Left lung (tissue), 10 donors: ENCODE data around the gene SETD1B. TPM values are rescaled to one million over a fixed set of nuclear protein-coding genes. Genes with fewer than 3 reads are reported as not detected.

Source experiments
- ATAC-seq: fragments of 200-7000 bp; cut with Tn5 transposase; one replicate; pipeline ENCODE4 v1.9.1; 2020; ENCODE audit warnings: moderate library complexity
- DNase-seq, 4 donors: peaks; one replicate each; pipeline ENCODE4 v3.0.0-alpha.2; 2013 to 2020
- H3K27ac ChIP-seq, 2 donors: fragments of 200-600 bp; sonication (generic) in 1 of 2; one replicate each; pipeline versions ENCODE4 v1.5.0 to v1.8.0; 2020 to 2021
- H3K27me3 ChIP-seq, 2 donors: fragments of 200-600 bp; sonication (generic) in 1 of 2; one replicate each; pipeline versions ENCODE4 v1.5.0 to v1.8.0; 2020 to 2021
- H3K36me3 ChIP-seq, 2 donors: fragments of 200-600 bp; sonication (generic) in 1 of 2; one replicate each; pipeline versions ENCODE4 v1.5.0 to v1.8.0; 2020 to 2021
- H3K4me1 ChIP-seq, 2 donors: fragments of 200-600 bp; one replicate each; pipeline ENCODE4 v1.8.0; 2021
- H3K4me3 ChIP-seq, 2 donors: fragments of 200-600 bp; sonication (generic) in 1 of 2; one replicate each; pipeline versions ENCODE4 v1.5.0 to v1.8.0; 2020 to 2021; ENCODE audit warnings: mild to moderate bottlenecking in 1 of 2
- H3K9me3 ChIP-seq, 2 donors: fragments of 200-600 bp; sonication (generic) in 1 of 2; one replicate each; pipeline versions ENCODE4 v1.5.0 to v1.8.0; 2020 to 2021
- intact Hi-C, 2 donors: fragments of 100-400 bp; cut with DNase I; formaldehyde crosslinking; loops; one replicate each; pipeline versions ENCODE4 v1.11.2 to v1.14.2; 2022
- polyA plus RNA-seq, 6 donors: library from polyadenylated mRNA; unstranded; fragments of 120-200 nt; gene quantifications; one replicate each; pipeline ENCODE4 v1.2.1, GENCODE V29; 2013; ENCODE audit not compliant: insufficient read length in 6 of 6
- total RNA-seq, 2 donors: library from RNA; stranded (reverse); fragmentation: NEBNext Ultra II Directional; extraction: Animal tissue kit (Norgen Biotek cat#: 25700); gene quantifications; one replicate each; pipeline ENCODE4 v1.2.1, GENCODE V29; 2021
- TF ChIP-seq, protein P1 (sequence below), 2 donors: fragments of 200-600 bp; sonication (generic) in 1 of 2; IDR thresholded peaks; one replicate each; pipeline versions ENCODE4 v1.5.0 to v1.8.0; 2021; ENCODE audit warnings: antibody characterized with exemption in 2 of 2
- donor health status: DM: no; HTN: yes; CAD: no.
- donor health status: DM: no; HTN: no; CAD: no.

Gene SETD1B
- total and polyA plus RNA-seq, 8 donors: 12.1 to 23.4 (median 16.0) TPM

GRCh38 chr12:121774968-121775474 is 28.8 kb upstream of the SETD1B start:
- DNase-seq (peak in 3 of 4 donors; percentile 59 to 76 (median 61)), ATAC-seq (peak; percentile 52)
- Histone ChIP-seq H3K36me3 (peaks cover 0 to 26% of the 10 kb centered on the region in 2 donors), H3K27me3 (no peaks in the 10 kb centered on the region), H3K4me1 (peaks cover 2 to 16% of the 10 kb centered on the region in 2 donors), H3K9me3 (no peaks in the 10 kb centered on the region), H3K4me3 (no peak overlapping the region), H3K27ac (peak overlapping the region in 1 of 2 donors; percentile 48)
- intact Hi-C loops: loop anchor here in 1 of 2 donors (5.0 kb wide), 1 partner anchor 78 kb away; no protein-coding TSS in a partner anchor
- TF ChIP-seq, protein P1, sequence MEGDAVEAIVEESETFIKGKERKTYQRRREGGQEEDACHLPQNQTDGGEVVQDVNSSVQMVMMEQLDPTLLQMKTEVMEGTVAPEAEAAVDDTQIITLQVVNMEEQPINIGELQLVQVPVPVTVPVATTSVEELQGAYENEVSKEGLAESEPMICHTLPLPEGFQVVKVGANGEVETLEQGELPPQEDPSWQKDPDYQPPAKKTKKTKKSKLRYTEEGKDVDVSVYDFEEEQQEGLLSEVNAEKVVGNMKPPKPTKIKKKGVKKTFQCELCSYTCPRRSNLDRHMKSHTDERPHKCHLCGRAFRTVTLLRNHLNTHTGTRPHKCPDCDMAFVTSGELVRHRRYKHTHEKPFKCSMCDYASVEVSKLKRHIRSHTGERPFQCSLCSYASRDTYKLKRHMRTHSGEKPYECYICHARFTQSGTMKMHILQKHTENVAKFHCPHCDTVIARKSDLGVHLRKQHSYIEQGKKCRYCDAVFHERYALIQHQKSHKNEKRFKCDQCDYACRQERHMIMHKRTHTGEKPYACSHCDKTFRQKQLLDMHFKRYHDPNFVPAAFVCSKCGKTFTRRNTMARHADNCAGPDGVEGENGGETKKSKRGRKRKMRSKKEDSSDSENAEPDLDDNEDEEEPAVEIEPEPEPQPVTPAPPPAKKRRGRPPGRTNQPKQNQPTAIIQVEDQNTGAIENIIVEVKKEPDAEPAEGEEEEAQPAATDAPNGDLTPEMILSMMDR (IDR thresholded peaks at IDR 0.05): no peak

GRCh38 chr12:121775501-121775900 is 28.3 kb upstream of the SETD1B start:
- no peaks in the 10 kb centered on the region for H3K9me3 ChIP-seq
- peaks cover 2 to 16% of the 10 kb centered on the region in 2 donors for H3K4me1 ChIP-seq
- no peaks in the 10 kb centered on the region for H3K27me3 ChIP-seq
- intact Hi-C loops: no loop called here
- peak in 1 of 4 donors; percentile 64 for DNase-seq
- H3K27ac ChIP-seq: peak overlapping the region in 1 of 2 donors; percentile 48
- TF ChIP-seq, protein P1 (IDR thresholded peaks at IDR 0.05): no peak
- H3K36me3 ChIP-seq: peaks cover 0 to 31% of the 10 kb centered on the region in 2 donors
- no peak overlapping the region for H3K4me3 ChIP-seq
- ATAC-seq: no peak

DNA sequence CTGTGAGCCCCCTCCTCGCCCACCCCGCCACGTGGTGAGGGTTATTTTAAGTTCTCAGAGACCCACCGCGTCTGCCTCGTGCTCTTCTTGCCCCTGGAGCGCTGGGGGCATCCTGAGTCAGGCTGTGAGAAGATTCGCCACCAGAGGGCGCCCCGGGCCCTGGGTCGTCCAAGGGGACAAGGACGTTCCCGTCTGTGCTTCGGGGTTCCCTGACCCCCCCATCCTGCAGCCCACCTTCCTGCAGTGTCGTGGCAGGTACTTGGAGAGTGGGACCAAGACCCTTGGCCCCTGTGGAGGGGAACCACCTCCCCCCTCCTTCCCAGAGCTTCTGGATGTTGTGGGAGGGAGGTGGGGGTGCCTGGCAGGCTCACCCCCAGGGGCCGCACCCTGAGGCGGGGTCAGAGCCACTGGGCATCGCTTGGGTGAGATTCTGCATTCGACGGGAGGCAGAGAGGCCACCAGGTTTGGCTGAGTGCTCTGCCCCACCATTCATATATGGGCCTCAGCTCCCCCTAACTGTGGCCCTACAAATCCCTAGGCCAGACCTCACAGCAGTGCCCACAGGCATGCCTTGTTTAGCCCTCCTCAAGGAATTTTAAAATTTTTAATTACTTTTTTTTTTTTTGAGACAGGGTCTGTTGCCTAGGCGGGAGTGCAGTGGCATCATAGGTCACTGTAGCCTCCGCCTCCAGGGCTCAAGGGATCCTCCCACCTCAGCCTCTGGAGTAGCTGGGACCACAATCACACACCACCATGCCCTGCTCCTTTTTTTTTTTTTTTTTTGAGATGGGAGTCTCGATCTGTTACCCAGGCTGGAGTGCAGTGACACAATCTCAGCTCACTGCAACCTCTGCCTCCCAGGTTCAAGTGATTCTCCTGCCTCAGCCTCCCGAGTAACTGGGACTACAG is 27.4 kb upstream of the SETD1B start:
- DNase-seq (peak in 3 of 4 donors; percentile 70 to 99 (median 84)), ATAC-seq (peak; percentile 60)
- Histone ChIP-seq H3K27ac (no peak overlapping the region), H3K36me3 (peaks cover 0 to 39% of the 10 kb centered on the region in 2 donors), H3K9me3 (no peaks in the 10 kb centered on the region), H3K4me1 (peaks cover 2 to 22% of the 10 kb centered on the region in 2 donors), H3K4me3 (no peak overlapping the region), H3K27me3 (no peaks in the 10 kb centered on the region)
- TF ChIP-seq, protein P1 (IDR thresholded peaks at IDR 0.05): peak; percentile 65 to 91
- intact Hi-C loops: no loop called here

- DNase-seq (no peak), ATAC-seq (no peak)
- Histone ChIP-seq H3K9me3 (no peaks in the 10 kb centered on the region), H3K4me1 (peaks cover 8 to 32% of the 10 kb centered on the region in 2 donors), H3K4me3 (no peak overlapping the region), H3K36me3 (peaks cover 0 to 39% of the 10 kb centered on the region in 2 donors), H3K27me3 (no peaks in the 10 kb centered on the region), H3K27ac (peak overlapping the region in 1 of 2 donors; percentile 16)
- intact Hi-C loops: no loop called here
- TF ChIP-seq, protein P1 (IDR thresholded peaks at IDR 0.05): no peak
Observed at GRCh38 chr12:121778567-121779421, 25.0 kb upstream of the SETD1B start.
